Spinal cord (tissue), 10 donors: ENCODE results near the gene CD40. TPM values are rescaled to one million over a fixed set of nuclear protein-coding genes. Genes with fewer than 3 reads are reported as not detected.

ENCODE experiments used
- DNase-seq, 6 donors: peaks; one replicate each; pipeline versions ENCODE4 v3.0.0 to v3.0.0-alpha.2; 2013 to 2015; ENCODE audit warnings: low spot score in 6 of 6, low read depth in 4 of 6
- H3K27ac ChIP-seq: one replicate; pipeline ENCODE4 v1.5.1; 2013; ENCODE audit warnings: low read depth, low read length, control low read depth
- H3K27me3 ChIP-seq: one replicate; pipeline ENCODE4 v1.6.1; 2013; ENCODE audit warnings: low read length; ENCODE audit not compliant: control insufficient read depth, insufficient read depth
- H3K36me3 ChIP-seq: one replicate; pipeline ENCODE4 v1.6.1; 2013; ENCODE audit warnings: low read length; ENCODE audit not compliant: control insufficient read depth, insufficient read depth
- H3K4me1 ChIP-seq: one replicate; pipeline ENCODE4 v1.6.1; 2013; ENCODE audit warnings: low read length; ENCODE audit not compliant: control insufficient read depth, insufficient read depth
- H3K4me3 ChIP-seq: one replicate; pipeline ENCODE4 v1.5.1; 2013; ENCODE audit warnings: low read depth, low read length, control low read depth
- H3K9me3 ChIP-seq: one replicate; pipeline ENCODE4 v1.6.1; 2013; ENCODE audit warnings: low read length; ENCODE audit not compliant: control insufficient read depth, insufficient read depth
- WGBS: methylation state at CpG from one replicate; pipeline ENCODE4 v1.1.5; 2013; ENCODE audit warnings: missing lambda C conversion rate; ENCODE audit not compliant: insufficient coverage; 5-methylcytosine and 5-hydroxymethylcytosine counted together
- polyA plus RNA-seq, 2 donors: library from polyadenylated mRNA; unstranded; fragments of 120-200 nt; gene quantifications; one replicate each; pipeline ENCODE4 v1.2.1, GENCODE V29; 2013; ENCODE audit not compliant: insufficient read length in 2 of 2
- total RNA-seq, 2 donors: library from RNA; depleted of rRNA in 1 of 2; stranded (reverse); fragments of 120-200 nt in 1 of 2; fragments of >200 nt in 1 of 2; gene quantifications; one replicate each; pipeline versions ENCODE4 v1.2.3 to v1.2.4, GENCODE V29; 2013 to 2014
- donor health status: healthy.

Gene CD40
- total and polyA plus RNA-seq, 4 donors: 1.6 to 6.5 (median 5.6) TPM

DNA sequence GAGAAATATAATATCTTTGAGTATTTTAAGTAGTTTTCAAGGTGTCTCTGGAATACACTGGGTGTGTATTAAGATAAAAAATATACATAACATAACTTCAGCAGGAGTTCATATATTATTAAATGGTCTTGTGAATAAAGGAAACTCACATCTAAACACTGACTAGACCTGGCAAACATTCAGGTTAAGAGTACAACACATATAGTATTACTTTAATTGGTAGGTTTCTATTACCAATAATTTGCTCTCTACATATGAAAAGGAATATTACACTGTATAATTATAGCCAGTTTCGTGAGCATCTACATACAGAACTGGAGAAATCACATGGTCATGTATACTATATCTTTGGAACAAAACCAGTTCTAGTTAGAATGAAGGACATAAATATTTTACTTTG, 37.0 kb upstream of the CD40 start:
- H3K27ac ChIP-seq: no peak overlapping the region
- H3K9me3 ChIP-seq: no peaks in the 10 kb centered on the region
- DNase-seq: no peak
- peaks cover 11% of the 10 kb centered on the region for H3K4me1 ChIP-seq
- no CpG with 5 or more reads among the region's 1 CpG for WGBS
- peaks cover 9% of the 10 kb centered on the region for H3K36me3 ChIP-seq
- no peaks in the 10 kb centered on the region for H3K27me3 ChIP-seq
- H3K4me3 ChIP-seq: no peak overlapping the region

DNA sequence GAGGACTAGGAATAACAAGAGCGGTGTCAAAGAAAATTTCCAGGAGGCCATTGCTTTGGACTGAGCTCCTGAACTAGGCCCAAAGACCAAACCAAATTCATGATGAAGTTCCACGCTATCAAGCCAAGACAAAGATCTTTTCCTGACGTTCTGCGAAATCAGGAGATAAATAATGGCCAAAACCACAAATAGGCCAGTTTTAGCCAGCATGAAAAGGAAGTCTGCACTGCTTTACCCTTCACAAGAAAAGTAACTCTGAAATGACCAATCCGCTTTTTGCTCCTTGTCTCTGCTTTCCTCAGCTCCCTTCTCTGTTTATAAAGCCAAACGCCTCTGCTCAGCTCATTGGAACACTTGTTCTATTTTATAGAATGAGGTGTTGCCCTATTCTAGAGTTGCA, 35.0 kb upstream of the CD40 start:
- WGBS: 60% methylated on average over 4 of the region's 6 CpGs
- no peak for DNase-seq
- H3K27ac ChIP-seq: no peak overlapping the region
- no peak overlapping the region for H3K4me3 ChIP-seq
- H3K36me3 ChIP-seq: peaks cover 5% of the 10 kb centered on the region
- no peaks in the 10 kb centered on the region for H3K27me3 ChIP-seq
- no peaks in the 10 kb centered on the region for H3K9me3 ChIP-seq
- peaks cover 10% of the 10 kb centered on the region for H3K4me1 ChIP-seq

DNA sequence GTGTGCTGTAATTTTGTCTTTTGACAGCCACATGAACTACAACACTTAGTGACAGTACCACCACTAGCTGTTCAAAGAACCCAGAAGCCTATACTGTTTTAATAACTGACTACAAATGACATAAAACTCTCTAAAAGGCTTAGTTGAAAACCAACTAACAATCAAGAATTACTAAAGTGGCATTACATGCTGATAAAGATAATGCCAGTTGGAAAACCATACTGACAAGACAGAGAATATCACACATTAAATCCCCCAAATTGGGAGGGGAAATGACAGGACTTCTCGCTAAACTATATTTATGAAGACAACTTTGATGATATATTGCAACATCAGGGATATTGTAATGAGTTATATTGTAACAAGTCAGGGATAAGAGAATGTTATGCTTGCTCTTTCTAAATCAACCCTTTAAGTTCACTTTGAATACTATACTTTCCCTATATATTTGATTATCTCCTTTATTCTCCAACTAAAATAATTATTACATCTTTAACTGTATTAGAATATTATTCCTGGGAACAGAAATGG, 34.5 kb upstream of the CD40 start:
- H3K27me3 ChIP-seq: no peaks in the 10 kb centered on the region
- H3K9me3 ChIP-seq: no peaks in the 10 kb centered on the region
- peaks cover 10% of the 10 kb centered on the region for H3K4me1 ChIP-seq
- no peak for DNase-seq
- H3K4me3 ChIP-seq: no peak overlapping the region
- H3K27ac ChIP-seq: no peak overlapping the region
- peaks cover 5% of the 10 kb centered on the region for H3K36me3 ChIP-seq
- WGBS: no CpG with 5 or more reads among the region's 1 CpG

DNA sequence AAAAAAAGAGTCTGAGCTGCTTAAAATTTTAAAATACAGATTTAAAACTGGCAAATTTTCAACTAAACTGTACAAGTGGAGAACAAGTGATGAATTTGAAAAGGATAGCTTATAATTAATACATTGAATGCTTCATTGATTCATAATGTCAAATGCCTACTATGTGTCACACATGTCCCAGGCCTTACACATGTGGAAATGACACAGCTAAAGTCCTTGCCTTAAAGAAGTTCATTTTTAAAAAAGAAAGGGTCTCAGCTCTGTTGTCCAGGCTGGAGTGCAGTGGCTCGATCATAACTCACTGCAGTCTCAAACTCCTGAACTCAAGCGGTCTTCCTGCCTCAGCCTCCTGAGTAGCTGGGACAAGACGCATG, 33.3 kb upstream of the CD40 start:
- H3K27me3 ChIP-seq: no peaks in the 10 kb centered on the region
- no peak for DNase-seq
- 83% methylated on average over 3 of the region's 3 CpGs for WGBS
- no peaks in the 10 kb centered on the region for H3K9me3 ChIP-seq
- H3K4me3 ChIP-seq: no peak overlapping the region
- H3K27ac ChIP-seq: no peak overlapping the region
- peaks cover 4% of the 10 kb centered on the region for H3K4me1 ChIP-seq
- peaks cover 2% of the 10 kb centered on the region for H3K36me3 ChIP-seq

DNA sequence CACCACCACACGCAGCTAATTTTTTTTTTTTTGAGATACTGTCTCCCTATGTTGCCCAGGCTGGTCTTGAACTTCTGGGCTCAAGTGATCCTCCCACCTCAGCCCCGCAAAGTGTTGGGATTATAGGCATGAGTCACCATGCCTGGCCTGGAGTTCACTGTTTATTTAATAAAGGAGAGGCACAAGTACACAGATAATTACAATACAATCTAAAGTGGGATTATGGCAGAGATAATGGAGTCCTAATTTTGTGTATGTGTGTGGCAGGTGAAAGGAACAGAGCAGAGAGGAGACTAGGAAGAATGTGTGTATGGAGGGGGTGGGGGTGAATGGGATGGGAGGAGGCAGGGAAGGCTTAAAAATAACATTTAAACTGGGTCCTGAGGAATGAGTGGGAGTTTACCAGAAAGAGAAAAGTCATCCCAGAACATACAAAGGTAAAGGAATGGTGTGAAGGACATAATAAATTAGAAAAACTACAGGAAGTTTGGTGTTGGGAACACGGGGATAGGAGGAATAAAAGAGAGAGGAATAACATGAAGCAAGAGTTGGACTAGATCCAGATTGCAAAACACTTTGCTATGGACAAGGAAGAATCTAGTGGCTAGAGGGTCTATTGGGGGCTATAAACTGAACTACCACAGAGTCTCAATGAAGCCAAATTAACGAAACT, 32.8 kb upstream of the CD40 start:
- Histone ChIP-seq H3K4me3 (no peak overlapping the region), H3K9me3 (no peaks in the 10 kb centered on the region), H3K27ac (no peak overlapping the region), H3K36me3 (peaks cover 2% of the 10 kb centered on the region), H3K4me1 (peaks cover 4% of the 10 kb centered on the region), H3K27me3 (no peaks in the 10 kb centered on the region)
- peak in 1 of 6 donors; percentile 78 for DNase-seq
- WGBS: 80% methylated on average over 1 of the region's 4 CpGs

DNA sequence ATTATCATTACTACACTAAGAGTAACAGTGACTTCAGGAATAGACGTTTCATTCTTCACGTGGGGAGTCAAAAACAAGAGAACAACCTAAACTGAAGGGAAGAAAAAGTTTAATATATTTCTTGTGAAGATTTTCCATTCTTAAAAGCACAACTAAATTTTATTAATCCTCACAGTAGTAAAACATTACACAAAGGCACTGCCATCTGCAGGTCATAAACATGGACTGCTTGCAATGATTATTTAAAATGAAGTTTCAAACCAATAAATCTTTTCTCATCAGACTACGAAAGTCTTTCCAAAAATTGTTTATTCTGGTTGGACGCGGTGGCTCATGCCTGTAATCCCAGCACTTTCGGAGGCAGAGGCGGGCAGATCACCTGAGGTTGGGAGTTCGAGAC, 31.0 kb upstream of the CD40 start:
- H3K4me3 ChIP-seq: no peak overlapping the region
- no peak overlapping the region for H3K27ac ChIP-seq
- peaks cover 4% of the 10 kb centered on the region for H3K4me1 ChIP-seq
- H3K9me3 ChIP-seq: no peaks in the 10 kb centered on the region
- WGBS: 100% methylated on average over 1 of the region's 8 CpGs
- peak in 1 of 6 donors; percentile 45 for DNase-seq
- H3K36me3 ChIP-seq: peaks cover 2% of the 10 kb centered on the region
- no peaks in the 10 kb centered on the region for H3K27me3 ChIP-seq

DNA sequence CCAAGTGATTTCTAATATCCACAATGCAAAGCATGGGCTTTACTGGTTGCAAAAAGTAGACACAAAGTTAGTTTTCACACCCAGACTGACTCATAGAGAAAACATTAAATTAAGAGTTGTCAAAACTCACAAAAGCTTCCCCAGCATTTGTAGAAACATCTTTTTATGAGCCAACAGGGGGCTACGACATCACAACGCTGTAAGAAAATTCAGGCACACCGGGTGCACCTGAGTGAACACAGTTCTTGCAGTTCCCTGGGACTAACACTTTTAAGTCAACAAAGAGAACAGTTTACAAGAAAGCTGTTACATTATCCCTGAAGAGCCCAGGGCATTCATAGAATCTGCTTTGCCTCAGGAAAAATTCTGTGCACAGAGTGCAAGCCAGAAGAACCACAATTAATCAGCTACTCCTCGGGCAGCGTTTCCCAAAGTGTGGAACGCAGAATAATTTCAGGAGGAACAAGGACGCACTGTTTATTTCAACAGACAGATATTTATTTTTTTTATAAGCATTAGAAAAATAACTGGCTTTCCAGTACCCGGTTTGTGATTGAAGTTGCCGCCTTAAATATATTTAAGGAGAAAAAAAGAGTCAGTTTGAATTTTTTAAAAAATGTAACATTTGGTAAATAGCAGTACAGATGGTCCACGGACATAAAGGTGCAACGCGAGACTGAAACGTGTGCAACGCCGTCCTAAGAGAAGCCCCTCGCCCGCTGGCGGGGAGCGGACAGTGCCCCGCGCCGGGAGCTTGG, 29.5 kb upstream of the CD40 start:
- Histone ChIP-seq H3K4me3 (peak overlapping the region; percentile 81), H3K9me3 (no peaks in the 10 kb centered on the region), H3K4me1 (peaks cover 4% of the 10 kb centered on the region), H3K27me3 (no peaks in the 10 kb centered on the region), H3K36me3 (peaks cover 2% of the 10 kb centered on the region), H3K27ac (peak overlapping the region; percentile 90)
- WGBS: 2% methylated on average over 19 of the region's 22 CpGs
- peak in 2 of 6 donors; percentile 30 to 32 for DNase-seq

DNA sequence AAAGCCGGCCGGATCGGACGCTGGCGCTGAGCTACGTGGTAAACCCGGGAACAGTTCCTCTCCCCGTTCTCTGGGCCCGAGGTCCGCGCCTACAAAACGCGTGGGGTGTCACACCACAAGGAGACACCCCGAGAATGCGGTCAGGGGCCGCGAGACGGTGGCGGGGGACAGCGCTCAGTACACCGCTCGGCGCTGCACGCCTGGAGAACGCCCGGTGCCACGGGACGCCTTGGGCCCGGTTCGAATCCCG, 29.0 kb upstream of the CD40 start:
- Histone ChIP-seq H3K4me1 (peaks cover 4% of the 10 kb centered on the region), H3K27me3 (no peaks in the 10 kb centered on the region), H3K9me3 (no peaks in the 10 kb centered on the region), H3K36me3 (peaks cover 2% of the 10 kb centered on the region), H3K4me3 (peak overlapping the region; percentile 81), H3K27ac (peak overlapping the region; percentile 90)
- WGBS: under 1% methylated on average over 31 of the region's 31 CpGs
- DNase-seq: no peak

DNA sequence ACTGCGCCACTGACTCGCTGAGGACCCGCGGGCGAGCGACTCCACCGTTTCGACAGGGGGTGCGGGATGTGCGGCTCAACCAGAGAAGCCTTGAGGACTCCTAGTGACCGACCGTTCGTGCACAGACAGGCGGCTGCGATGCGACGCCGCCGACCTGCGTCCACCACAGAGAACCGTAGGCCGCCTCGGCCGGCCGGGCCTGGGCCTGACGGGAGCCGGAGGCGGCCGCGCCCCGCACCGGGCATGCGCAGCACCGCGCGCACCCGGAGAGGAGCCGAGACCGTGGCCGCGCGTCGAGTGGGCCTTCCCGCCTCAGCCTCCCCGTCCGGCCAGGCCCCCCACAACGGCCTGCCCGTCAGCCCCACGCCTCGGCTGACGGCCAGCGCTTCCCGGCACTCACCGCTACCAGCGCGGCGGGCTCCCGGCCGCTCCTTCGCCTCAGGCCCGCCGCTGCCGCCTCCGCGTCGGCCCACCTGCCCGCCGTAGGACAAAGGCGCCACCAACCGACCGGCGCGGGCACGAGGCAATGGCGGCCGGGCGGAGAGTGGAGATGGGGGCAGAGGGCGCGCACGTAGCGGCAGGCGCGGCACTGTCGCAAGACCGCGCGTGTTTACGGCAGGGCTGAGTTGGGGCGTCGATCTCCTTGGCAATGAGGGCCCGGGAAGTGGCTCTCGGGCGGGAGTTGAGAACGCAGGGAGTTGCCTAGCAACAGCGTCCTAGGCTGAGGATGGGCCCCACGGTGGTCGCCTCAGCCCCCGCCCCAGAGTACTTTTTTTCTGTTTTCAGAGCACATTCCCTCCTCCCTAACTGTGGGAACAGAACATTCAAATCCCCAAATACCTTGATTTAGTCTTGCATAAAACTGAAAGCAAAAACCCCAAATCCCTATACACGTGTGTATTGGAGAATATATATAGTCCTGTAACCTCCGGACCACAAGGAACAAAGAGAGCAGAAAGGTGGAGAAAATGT, 28.4 kb upstream of the CD40 start, which contains the start of gene NCOA5:
Gene NCOA5 (minus strand): TSS at position 546 of the 972 bp plus-strand sequence. CDS start 10,538 bp downstream, outside the sequence.
- Histone ChIP-seq H3K9me3 (no peaks in the 10 kb centered on the region), H3K36me3 (peaks cover 2% of the 10 kb centered on the region), H3K27me3 (no peaks in the 10 kb centered on the region), H3K4me1 (peaks cover 4% of the 10 kb centered on the region), H3K4me3 (peak within 1 kb of the TSS; percentile 81), H3K27ac (peak within 1 kb of the TSS; percentile 90)
- peak; percentile 87 to 99 (median 91) for DNase-seq
- WGBS: under 1% methylated on average over 96 of the region's 100 CpGs
